Measurements from ENCODE around the gene FXYD7. TPM values are rescaled to one million over a fixed set of nuclear protein-coding genes. Genes with fewer than 3 reads are reported as not detected.

FXYD7 gene
- total and polyA plus RNA-seq, 9 donors = 0.38 to 1.4 (median 0.68) TPM

DNA sequence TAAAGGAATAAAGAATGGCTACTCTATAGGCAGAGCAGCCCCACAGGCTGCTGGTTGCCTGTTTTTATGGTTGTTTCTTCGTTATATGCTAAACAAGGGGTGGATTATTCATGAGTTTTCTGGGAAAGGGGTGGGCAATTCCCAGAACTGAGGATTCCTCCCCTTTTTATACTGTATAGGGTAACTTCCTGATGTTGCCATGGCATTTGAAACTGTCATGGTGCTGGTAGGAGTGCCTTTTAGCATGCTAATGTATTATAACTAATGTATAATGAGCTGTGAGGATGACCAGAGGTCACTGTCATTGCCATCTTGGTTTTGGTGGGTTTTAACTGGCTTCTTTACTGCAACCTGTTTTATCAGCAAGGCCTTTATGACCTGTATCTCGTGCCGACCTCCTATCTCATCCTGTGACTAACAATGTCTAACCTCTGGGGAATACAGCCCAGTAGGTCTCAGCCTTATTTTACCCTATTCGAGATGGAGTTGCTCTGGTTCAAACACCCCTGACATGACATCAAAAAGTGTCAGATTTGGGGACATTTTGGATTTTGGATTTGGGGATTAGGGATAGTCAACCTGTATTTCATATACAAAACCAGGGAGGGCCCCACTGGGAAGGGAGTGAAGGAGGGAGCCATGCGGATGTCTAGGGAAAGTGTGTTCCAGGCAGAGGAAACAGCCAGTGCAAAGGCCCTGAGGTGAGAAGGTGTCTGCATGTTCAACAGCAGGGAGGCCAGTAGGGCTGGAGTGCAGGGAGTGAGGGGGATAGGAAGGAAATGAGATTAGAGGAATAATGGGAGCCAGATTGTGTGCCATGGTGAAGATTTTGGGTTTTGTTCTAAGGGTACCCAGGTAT, 22.4 kb downstream of the FXYD7 start:
- no peaks in the 10 kb centered on the region for H3K36me3 ChIP-seq (ENCODE audit: control insufficient read depth, insufficient read depth, low read length)
- peaks cover 19% of the 10 kb centered on the region for H3K9me3 ChIP-seq (replicated peaks; ENCODE audit: control insufficient read depth, low read depth, low read length)
- no peak for DNase-seq
- H3K4me1 ChIP-seq (ENCODE audit: control insufficient read depth, insufficient read depth, low read length) = no peaks in the 10 kb centered on the region
- H3K27ac ChIP-seq (ENCODE audit: low read length) = no peak overlapping the region
- no peak overlapping the region for H3K4me3 ChIP-seq (ENCODE audit: low read length)
- H3K27me3 ChIP-seq (ENCODE audit: control insufficient read depth, insufficient read depth, low read length) = peaks cover 3% of the 10 kb centered on the region
- WGBS (ENCODE audit: insufficient coverage) = 100% methylated on average over 1 of the region's 5 CpGs

DNA sequence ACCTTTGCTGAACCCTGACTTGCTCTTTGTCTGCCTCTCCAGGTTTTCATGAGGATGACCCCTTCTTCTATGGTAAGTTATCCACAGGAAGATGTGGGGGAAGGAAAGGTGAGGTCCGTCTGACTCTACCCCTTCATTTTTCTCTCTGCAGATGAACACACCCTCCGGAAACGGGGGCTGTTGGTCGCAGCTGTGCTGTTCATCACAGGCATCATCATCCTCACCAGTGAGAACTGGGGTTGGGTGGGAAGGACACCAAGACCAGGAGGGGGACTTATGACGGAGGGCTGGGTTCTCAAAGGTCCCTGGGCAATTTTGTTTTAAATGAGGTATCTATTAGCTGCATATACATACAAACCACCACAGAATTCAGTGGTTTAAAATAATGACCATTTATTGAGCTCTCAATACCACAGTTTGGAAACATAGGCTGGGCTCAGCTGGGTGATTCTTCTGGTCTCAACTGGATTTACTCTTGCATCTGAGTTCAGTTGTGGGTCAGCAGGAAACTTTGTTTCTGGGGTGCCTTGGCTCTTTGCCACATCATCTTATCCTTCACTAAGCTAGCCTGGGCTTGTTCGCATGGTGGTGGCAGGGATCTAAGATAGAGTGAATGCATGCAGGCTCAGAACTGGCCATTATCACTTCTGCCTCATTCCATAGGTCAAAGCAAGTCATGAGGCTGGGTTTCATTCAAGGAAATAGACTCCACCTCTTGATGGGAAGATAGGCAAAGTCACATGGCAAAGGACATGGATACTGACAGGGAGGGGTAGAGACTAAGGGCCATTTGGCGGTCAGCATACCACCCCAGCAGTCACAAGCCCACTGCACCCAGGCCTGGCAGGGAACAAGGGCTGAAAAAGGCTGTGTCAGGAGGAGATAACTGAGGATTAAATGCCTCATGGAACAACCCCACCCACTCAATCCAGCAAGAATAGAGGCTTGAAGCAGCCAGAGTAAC, 23.3 kb downstream of the FXYD7 start:
- H3K4me3 ChIP-seq (ENCODE audit: low read length) = no peak overlapping the region
- peaks cover 3% of the 10 kb centered on the region for H3K27me3 ChIP-seq (ENCODE audit: control insufficient read depth, insufficient read depth, low read length)
- no peaks in the 10 kb centered on the region for H3K36me3 ChIP-seq (ENCODE audit: control insufficient read depth, insufficient read depth, low read length)
- no peak overlapping the region for H3K27ac ChIP-seq (ENCODE audit: low read length)
- peaks cover 19% of the 10 kb centered on the region for H3K9me3 ChIP-seq (replicated peaks; ENCODE audit: control insufficient read depth, low read depth, low read length)
- H3K4me1 ChIP-seq (ENCODE audit: control insufficient read depth, insufficient read depth, low read length) = no peaks in the 10 kb centered on the region
- no CpG with 5 or more reads among the region's 7 CpGs for WGBS (ENCODE audit: insufficient coverage)
- no peak for DNase-seq

DNA sequence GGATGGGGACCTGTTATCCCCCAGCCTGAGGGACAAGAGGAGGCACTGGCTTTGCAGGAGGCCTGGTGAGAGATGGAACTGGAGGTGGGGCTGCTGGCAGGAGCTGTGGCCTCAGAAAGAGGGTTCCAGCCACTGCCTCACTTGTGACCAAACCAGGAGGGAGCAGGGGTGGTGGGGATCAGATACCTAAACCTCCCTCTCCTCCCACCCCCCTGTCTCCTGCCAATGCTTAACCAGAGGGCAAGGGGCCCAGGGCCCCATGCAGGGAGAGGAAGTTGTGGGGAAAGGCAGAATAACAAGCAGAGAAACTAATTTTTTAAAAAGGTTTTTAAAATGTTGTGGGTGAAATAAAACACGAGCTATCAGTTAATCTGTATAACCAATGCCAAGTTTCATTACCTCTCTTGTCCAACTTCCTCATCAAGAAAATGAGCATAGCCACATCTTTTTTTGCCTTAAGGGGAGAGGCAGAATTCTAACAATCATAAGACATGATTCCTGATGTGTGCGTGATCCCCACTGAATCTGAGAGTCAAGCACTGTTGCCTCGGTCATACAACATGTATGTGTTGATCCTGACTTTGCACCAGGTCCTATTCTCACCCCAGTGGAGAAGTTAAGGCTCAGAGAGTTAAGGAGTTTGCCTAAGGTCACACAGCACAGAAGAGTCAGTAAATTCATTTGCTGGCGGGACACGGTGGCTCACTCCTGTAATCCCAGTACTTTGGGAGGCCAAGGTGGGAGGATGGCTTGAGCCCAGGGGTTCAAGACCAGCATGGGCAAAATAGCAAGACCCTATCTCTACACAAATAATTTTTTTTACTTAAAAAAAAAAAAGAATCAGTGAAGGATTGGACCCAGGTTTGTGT, 24.4 kb downstream of the FXYD7 start:
- Histone ChIP-seq H3K4me3 (ENCODE audit: low read length) (no peak overlapping the region), H3K27ac (ENCODE audit: low read length) (no peak overlapping the region), H3K36me3 (ENCODE audit: control insufficient read depth, insufficient read depth, low read length) (no peaks in the 10 kb centered on the region), H3K27me3 (ENCODE audit: control insufficient read depth, insufficient read depth, low read length) (peaks cover 3% of the 10 kb centered on the region), H3K9me3 (replicated peaks; ENCODE audit: control insufficient read depth, low read depth, low read length) (peaks cover 15% of the 10 kb centered on the region), H3K4me1 (ENCODE audit: control insufficient read depth, insufficient read depth, low read length) (no peaks in the 10 kb centered on the region)
- WGBS (ENCODE audit: insufficient coverage) = no CpG with 5 or more reads among the region's 5 CpGs
- no peak for DNase-seq

DNA sequence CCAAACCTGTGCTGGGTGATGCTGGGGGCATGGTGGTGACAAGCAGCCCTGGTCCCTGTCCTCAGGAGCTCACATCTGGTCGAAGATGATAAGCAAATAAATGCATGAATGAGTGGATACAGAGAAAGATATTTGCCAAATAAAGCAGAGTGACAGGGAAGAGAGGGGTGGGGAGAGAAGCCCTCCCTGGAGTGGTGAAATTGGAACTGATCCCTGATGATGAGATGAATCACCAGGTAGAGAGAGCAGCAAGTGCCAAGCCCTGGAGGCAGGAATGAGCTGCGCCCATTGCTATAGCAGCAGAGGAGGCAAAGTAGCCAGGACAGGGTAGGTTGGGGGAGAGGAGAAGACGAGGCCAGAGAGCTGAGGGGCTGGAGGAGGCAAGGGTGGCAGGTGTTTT, 25.1 kb downstream of the FXYD7 start:
- Histone ChIP-seq H3K36me3 (ENCODE audit: control insufficient read depth, insufficient read depth, low read length) (no peaks in the 10 kb centered on the region), H3K27ac (ENCODE audit: low read length) (no peak overlapping the region), H3K4me3 (ENCODE audit: low read length) (no peak overlapping the region), H3K4me1 (ENCODE audit: control insufficient read depth, insufficient read depth, low read length) (no peaks in the 10 kb centered on the region), H3K27me3 (ENCODE audit: control insufficient read depth, insufficient read depth, low read length) (peaks cover 3% of the 10 kb centered on the region), H3K9me3 (replicated peaks; ENCODE audit: control insufficient read depth, low read depth, low read length) (peaks cover 15% of the 10 kb centered on the region)
- WGBS (ENCODE audit: insufficient coverage) = 100% methylated on average over 1 of the region's 3 CpGs
- DNase-seq = no peak

DNA sequence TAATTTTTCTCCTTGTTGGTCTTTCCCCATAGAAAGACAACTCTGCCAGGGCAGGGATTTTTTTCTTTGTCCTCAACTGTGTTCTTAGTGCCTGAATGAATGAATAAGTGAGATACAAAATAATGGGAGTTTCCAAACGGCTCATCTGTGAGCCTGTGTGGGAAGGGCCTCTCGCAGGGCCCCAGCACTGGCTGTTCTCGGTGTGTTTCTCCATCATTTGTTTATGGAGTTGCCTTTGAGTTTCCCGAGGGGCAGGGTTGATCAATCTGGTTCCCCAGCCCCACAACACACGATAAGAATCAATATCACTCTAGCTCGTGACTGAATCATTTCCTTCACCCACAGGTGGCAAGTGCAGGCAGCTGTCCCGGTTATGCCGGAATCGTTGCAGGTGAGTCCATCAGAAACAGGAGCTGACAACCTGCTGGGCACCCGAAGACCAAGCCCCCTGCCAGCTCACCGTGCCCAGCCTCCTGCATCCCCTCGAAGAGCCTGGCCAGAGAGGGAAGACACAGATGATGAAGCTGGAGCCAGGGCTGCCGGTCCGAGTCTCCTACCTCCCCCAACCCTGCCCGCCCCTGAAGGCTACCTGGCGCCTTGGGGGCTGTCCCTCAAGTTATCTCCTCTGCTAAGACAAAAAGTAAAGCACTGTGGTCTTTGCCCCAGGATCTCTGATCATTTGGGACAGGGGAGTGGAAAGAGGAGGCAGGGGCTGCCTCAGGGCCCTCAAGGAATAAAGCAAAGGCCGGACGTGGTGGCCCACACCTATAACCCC, 26.4 kb downstream of the FXYD7 start:
- 68% methylated on average over 4 of the region's 18 CpGs for WGBS (ENCODE audit: insufficient coverage)
- no peaks in the 10 kb centered on the region for H3K27me3 ChIP-seq (ENCODE audit: control insufficient read depth, insufficient read depth, low read length)
- no peak overlapping the region for H3K27ac ChIP-seq (ENCODE audit: low read length)
- no peaks in the 10 kb centered on the region for H3K36me3 ChIP-seq (ENCODE audit: control insufficient read depth, insufficient read depth, low read length)
- H3K9me3 ChIP-seq (replicated peaks; ENCODE audit: control insufficient read depth, low read depth, low read length) = peaks cover 13% of the 10 kb centered on the region
- DNase-seq = no peak
- no peaks in the 10 kb centered on the region for H3K4me1 ChIP-seq (ENCODE audit: control insufficient read depth, insufficient read depth, low read length)
- no peak overlapping the region for H3K4me3 ChIP-seq (ENCODE audit: low read length)

DNA sequence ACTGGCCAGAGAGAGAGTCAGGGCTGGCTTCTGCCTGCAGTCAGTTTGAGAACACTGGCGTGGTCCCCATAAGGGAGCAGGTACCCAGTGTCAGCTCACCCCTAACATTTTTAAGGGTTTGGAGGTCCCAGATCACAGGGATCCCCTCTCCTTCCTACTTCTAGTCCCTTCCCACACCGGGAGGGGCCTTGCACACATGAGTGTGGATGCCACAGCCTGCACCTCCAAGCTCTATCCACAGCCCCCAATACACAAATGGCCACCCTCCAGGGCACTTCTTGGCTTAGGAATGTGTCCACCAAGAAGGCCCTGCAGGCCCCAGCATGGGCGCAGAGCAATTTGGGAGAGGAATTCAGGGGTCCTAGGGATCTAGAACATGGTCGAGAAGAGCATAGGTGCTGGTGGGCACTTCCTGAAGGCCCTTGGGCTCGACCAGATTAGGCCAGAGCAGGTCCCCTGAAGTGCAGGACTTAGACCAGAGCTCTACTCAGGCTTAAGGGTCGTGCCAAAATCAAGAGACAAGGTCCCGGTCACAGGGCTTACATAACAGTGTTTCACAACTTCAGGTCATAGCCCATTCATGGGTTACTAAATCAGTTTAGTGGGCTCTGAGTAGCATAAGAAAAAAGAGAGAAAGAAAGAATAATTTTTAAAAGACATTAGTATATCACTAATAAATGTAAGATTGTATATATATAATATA, 27.5 kb downstream of the FXYD7 start:
- 87% methylated on average over 5 of the region's 7 CpGs for WGBS (ENCODE audit: insufficient coverage)
- no peak for DNase-seq
- H3K27me3 ChIP-seq (ENCODE audit: control insufficient read depth, insufficient read depth, low read length) = no peaks in the 10 kb centered on the region
- no peak overlapping the region for H3K4me3 ChIP-seq (ENCODE audit: low read length)
- no peak overlapping the region for H3K27ac ChIP-seq (ENCODE audit: low read length)
- H3K36me3 ChIP-seq (ENCODE audit: control insufficient read depth, insufficient read depth, low read length) = no peaks in the 10 kb centered on the region
- peaks cover 13% of the 10 kb centered on the region for H3K9me3 ChIP-seq (replicated peaks; ENCODE audit: control insufficient read depth, low read depth, low read length)
- no peaks in the 10 kb centered on the region for H3K4me1 ChIP-seq (ENCODE audit: control insufficient read depth, insufficient read depth, low read length)

DNA sequence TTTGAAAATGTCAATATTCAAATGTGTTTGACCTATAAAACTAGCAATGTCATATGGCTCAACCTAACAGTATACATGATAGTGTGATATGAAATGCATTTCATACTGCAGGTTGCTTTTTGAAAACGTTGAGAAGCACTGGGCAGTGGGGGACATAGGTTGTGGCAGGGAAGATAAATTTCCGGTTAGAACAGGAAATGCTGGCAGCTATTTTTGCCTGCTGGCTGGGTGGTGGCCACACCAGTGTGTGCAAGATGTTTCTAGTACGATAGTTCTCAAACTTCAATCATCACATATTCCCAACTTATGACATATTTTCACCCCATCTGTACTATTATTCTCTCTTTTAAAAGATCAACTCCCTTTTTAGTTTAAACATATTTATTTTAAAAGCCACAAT, 28.7 kb downstream of the FXYD7 start:
- no peak for DNase-seq
- Histone ChIP-seq H3K36me3 (ENCODE audit: control insufficient read depth, insufficient read depth, low read length) (no peaks in the 10 kb centered on the region), H3K27me3 (ENCODE audit: control insufficient read depth, insufficient read depth, low read length) (no peaks in the 10 kb centered on the region), H3K4me1 (ENCODE audit: control insufficient read depth, insufficient read depth, low read length) (no peaks in the 10 kb centered on the region), H3K4me3 (ENCODE audit: low read length) (no peak overlapping the region), H3K27ac (ENCODE audit: low read length) (no peak overlapping the region), H3K9me3 (replicated peaks; ENCODE audit: control insufficient read depth, low read depth, low read length) (peaks cover under 1% of the 10 kb centered on the region)
- 56% methylated on average over 2 of the region's 3 CpGs for WGBS (ENCODE audit: insufficient coverage)

DNA sequence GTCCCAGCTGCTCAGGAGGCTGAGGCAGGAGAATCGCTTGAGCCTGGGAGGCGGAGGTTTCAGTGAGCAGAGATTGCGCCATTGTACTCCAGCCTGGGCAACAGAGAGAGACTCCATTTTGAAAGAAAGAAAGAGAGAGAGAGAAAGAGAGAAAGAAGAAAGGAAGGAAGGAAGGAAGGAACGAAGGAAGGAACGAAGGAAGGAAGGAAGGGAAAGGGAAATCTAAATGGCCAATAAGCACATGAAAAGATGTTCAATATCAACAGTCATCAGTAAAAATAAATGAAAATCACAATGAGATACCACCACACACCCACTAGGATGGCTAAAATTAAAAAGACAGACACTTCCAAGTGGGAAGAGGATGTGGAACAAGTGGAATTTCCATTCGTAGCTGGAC, 31.2 kb downstream of the FXYD7 start:
- H3K36me3 ChIP-seq (ENCODE audit: control insufficient read depth, insufficient read depth, low read length) = no peaks in the 10 kb centered on the region
- no peaks in the 10 kb centered on the region for H3K4me1 ChIP-seq (ENCODE audit: control insufficient read depth, insufficient read depth, low read length)
- H3K27ac ChIP-seq (ENCODE audit: low read length) = no peak overlapping the region
- no peaks in the 10 kb centered on the region for H3K9me3 ChIP-seq (replicated peaks; ENCODE audit: control insufficient read depth, low read depth, low read length)
- no peaks in the 10 kb centered on the region for H3K27me3 ChIP-seq (ENCODE audit: control insufficient read depth, insufficient read depth, low read length)
- WGBS (ENCODE audit: insufficient coverage) = 68% methylated on average over 2 of the region's 6 CpGs
- DNase-seq = no peak
- H3K4me3 ChIP-seq (ENCODE audit: low read length) = no peak overlapping the region

DNA sequence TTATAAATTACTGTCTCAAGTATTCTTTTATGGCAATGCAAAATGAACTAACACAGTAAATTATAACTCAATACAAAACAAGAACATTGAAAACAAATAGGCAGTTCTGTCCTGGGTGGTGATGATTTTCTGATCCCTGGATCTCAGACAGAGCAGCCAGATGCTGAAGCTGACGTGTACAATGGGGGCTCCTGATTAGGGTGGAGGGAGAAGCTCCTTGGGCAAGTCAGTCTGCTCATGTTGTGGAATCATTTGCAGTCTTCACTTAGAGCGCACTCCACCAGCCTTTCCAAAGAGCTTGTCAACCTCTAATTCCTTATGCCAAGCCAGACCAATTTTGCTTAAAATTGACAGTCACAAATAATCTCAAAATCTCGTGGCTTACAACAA, 33.1 kb downstream of the FXYD7 start:
- H3K36me3 ChIP-seq (ENCODE audit: control insufficient read depth, insufficient read depth, low read length) = no peaks in the 10 kb centered on the region
- no peaks in the 10 kb centered on the region for H3K4me1 ChIP-seq (ENCODE audit: control insufficient read depth, insufficient read depth, low read length)
- no peaks in the 10 kb centered on the region for H3K27me3 ChIP-seq (ENCODE audit: control insufficient read depth, insufficient read depth, low read length)
- H3K27ac ChIP-seq (ENCODE audit: low read length) = no peak overlapping the region
- H3K9me3 ChIP-seq (replicated peaks; ENCODE audit: control insufficient read depth, low read depth, low read length) = no peaks in the 10 kb centered on the region
- no peak for DNase-seq
- no peak overlapping the region for H3K4me3 ChIP-seq (ENCODE audit: low read length)
- WGBS (ENCODE audit: insufficient coverage) = 60% methylated on average over 2 of the region's 3 CpGs

Data from muscle of leg (tissue), 11 donors.